HEK293 (cell line): ENCODE data around the gene DAGLB.

Source experiments
- CTCF ChIP-seq: fragments of 450-650 bp; formaldehyde crosslinking; IDR thresholded peaks from 2 replicates; pipeline ENCODE4 v1.5.1; 2016; ENCODE audit warnings: missing biosample characterization, missing genetic modification characterization
- ZBTB21 ChIP-seq: fragments of 450-650 bp; formaldehyde crosslinking; IDR thresholded peaks from 2 replicates; pipeline ENCODE4 v1.5.1; 2017; ENCODE audit warnings: missing biosample characterization, missing genetic modification characterization
- ZFP41 ChIP-seq: fragments of 450-650 bp; formaldehyde crosslinking; IDR thresholded peaks from 2 replicates; pipeline ENCODE4 v1.5.1; 2016; ENCODE audit warnings: missing biosample characterization, missing genetic modification characterization, borderline replicate concordance
- ZNF274 ChIP-seq, 2 experiments: fragments of 200-500 bp in 1 of 2; fragments of 450-650 bp in 1 of 2; sonication (Bioruptor generic) in 1 of 2; formaldehyde crosslinking in 1 of 2; IDR thresholded peaks; 2 replicates each; pipeline versions ENCODE4 v1.5.1 to v1.6.1; 2014 to 2016; ENCODE audit warnings: borderline replicate concordance in 1 of 2, inconsistent platforms in 1 of 2, low read length in 1 of 2, missing biosample characterization in 1 of 2, missing genetic modification characterization in 1 of 2
- ZNF423 ChIP-seq: fragments of 450-650 bp; formaldehyde crosslinking; IDR thresholded peaks from 2 replicates; pipeline ENCODE4 v1.5.1; 2016; ENCODE audit warnings: missing biosample characterization, missing genetic modification characterization

DNA sequence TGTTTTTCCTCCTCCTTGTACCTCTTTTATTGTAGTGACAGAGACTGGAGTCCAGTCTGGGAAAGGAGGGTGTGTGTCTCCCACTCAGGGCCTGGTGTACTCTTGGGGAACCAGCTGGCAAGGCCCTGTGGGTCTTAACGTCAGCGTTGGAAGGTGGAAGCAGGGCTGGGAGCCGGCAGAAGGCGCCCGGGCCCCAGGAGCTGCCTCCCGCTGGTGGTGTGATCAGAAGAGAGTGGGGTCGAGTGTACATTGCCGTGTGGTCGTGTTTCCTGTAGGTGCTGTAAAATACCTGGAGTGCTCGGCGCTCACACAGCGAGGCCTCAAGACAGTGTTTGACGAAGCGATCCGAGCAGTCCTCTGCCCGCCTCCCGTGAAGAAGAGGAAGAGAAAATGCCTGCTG is 45.7 kb downstream of the DAGLB start:
- no peak for TF ChIP-seq ZBTB21
- TF ChIP-seq CTCF (tag by site-specific recombination), result no peak
- TF ChIP-seq ZNF274 (IDR thresholded peaks at IDR 0.05; ENCODE audit: low read length), result no peak
- TF ChIP-seq ZNF274 (tag by site-specific recombination; IDR thresholded peaks at IDR 0.05; ENCODE audit: borderline replicate concordance), result no peak
- TF ChIP-seq ZNF423 (tag by site-specific recombination), result no peak
- TF ChIP-seq ZFP41 (tag by site-specific recombination), result no peak
